DLD1 (cell line): Measurements from ENCODE around the gene NKX3-2.

Source experiments
- in situ Hi-C: cut with HindIII; loops from 2 replicates; pipeline ENCODE4 v1.10.0; 2017; ENCODE audit warnings: low sequenced_read_pairs

The NKX3-2 gene

GRCh38 chr4:13546142-13546940 lies 2.0 kb upstream of the NKX3-2 start:
- in situ Hi-C loops, result no loop called here

- in situ Hi-C loops, result no loop called here
Measured at GRCh38 chr4:13545394-13545808, 1.1 kb upstream of the NKX3-2 start.

GRCh38 chr4:13544606-13545393 lies 492 bp upstream of the NKX3-2 start:
- in situ Hi-C loops, result no loop called here

GRCh38 chr4:13543032-13543838 lies 1.1 kb downstream of the NKX3-2 start:
- in situ Hi-C loops, result no loop called here

GRCh38 chr4:13542577-13543031 lies 1.7 kb downstream of the NKX3-2 start:
- in situ Hi-C loops, result no loop called here

GRCh38 chr4:13541720-13542576 lies 2.4 kb downstream of the NKX3-2 start:
- in situ Hi-C loops, result no loop called here

- in situ Hi-C loops, result no loop called here
Measured at GRCh38 chr4:13541176-13541604, 3.1 kb downstream of the NKX3-2 start.

- in situ Hi-C loops, result no loop called here
Measured at GRCh38 chr4:13540446-13541175, 3.7 kb downstream of the NKX3-2 start.

GRCh38 chr4:13539619-13540445 lies 4.5 kb downstream of the NKX3-2 start:
- in situ Hi-C loops, result no loop called here

GRCh38 chr4:13539047-13539618 lies 5.2 kb downstream of the NKX3-2 start:
- in situ Hi-C loops, result no loop called here

GRCh38 chr4:13538427-13538973 lies 5.8 kb downstream of the NKX3-2 start:
- in situ Hi-C loops, result no loop called here

- in situ Hi-C loops, result no loop called here
Measured at GRCh38 chr4:13537832-13538177, 6.5 kb downstream of the NKX3-2 start.

GRCh38 chr4:13537011-13537831 lies 7.1 kb downstream of the NKX3-2 start:
- in situ Hi-C loops, result no loop called here

- in situ Hi-C loops, result no loop called here
Measured at GRCh38 chr4:13536607-13537006, 7.7 kb downstream of the NKX3-2 start.

- in situ Hi-C loops, result no loop called here
Measured at GRCh38 chr4:13535708-13536361, 8.5 kb downstream of the NKX3-2 start.

GRCh38 chr4:13535118-13535517 lies 9.2 kb downstream of the NKX3-2 start:
- in situ Hi-C loops, result no loop called here
